ENCODE results near the gene CPT2.
A peak's percentile ranks its signal among the peaks of the same experiment; 100 is the strongest.

Gene CPT2

GRCh38 chr1:53220171-53220961 is 23.7 kb downstream of the CPT2 start, which contains the start of gene CZIB (continued):
- TF ChIP-seq ZNF660 (tag by site-specific recombination; IDR thresholded peaks at IDR 0.05) (peak; percentile 85), ZNF600 (tag by site-specific recombination; IDR thresholded peaks at IDR 0.05) (peak; percentile 100), ZXDB (tag by site-specific recombination; IDR thresholded peaks at IDR 0.05) (peak; percentile 99), ZNF10 (tag by site-specific recombination; IDR thresholded peaks at IDR 0.05) (peak; percentile 84; the same call in 1 of the 2 replicates), ZNF555 (tag by site-specific recombination; conservative IDR thresholded peaks at IDR 0.05) (no peak), SP2 (tag by site-specific recombination; IDR thresholded peaks at IDR 0.05) (peak; percentile 93), ZIC2 (tag by site-specific recombination; IDR thresholded peaks at IDR 0.05) (peak; percentile 75), ZNF2 (tag by site-specific recombination; IDR thresholded peaks at IDR 0.05) (peak; percentile 98), ZNF133 (tag by site-specific recombination; IDR thresholded peaks at IDR 0.05) (no peak), INSM2 (tag by site-specific recombination; IDR thresholded peaks at IDR 0.05) (peak; percentile 79), BCL11A (tag by site-specific recombination; IDR thresholded peaks at IDR 0.05; ENCODE audit: low read depth) (no peak), KLF8 (tag by site-specific recombination; IDR thresholded peaks at IDR 0.05) (peak; percentile 99; the same call in 1 of the 2 replicates), ZBTB8A (tag by site-specific recombination; IDR thresholded peaks at IDR 0.05) (peak; percentile 98), ZBTB20 (tag by site-specific recombination; IDR thresholded peaks at IDR 0.05) (peak; percentile 91), ZNF394 (tag by site-specific recombination; IDR thresholded peaks at IDR 0.05; ENCODE audit: borderline replicate concordance) (peak; percentile 64; the same call in 1 of the 2 replicates), ZNF623 (tag by site-specific recombination; IDR thresholded peaks at IDR 0.05) (no peak), ZNF580 (tag by site-specific recombination; IDR thresholded peaks at IDR 0.05) (peak; percentile 95), PRDM6 (tag by site-specific recombination; IDR thresholded peaks at IDR 0.05) (no peak), ZNF19 (tag by site-specific recombination; IDR thresholded peaks at IDR 0.05; ENCODE audit: low read depth) (no peak), ZNF132 (tag by site-specific recombination; IDR thresholded peaks at IDR 0.05; ENCODE audit: borderline replicate concordance) (no peak), ZNF701 (tag by site-specific recombination; IDR thresholded peaks at IDR 0.05) (no peak), ZBTB17 (tag by site-specific recombination; IDR thresholded peaks at IDR 0.05) (peak; percentile 90), ZBTB6 (tag by site-specific recombination; IDR thresholded peaks at IDR 0.05) (no peak; the same call in 1 of the 2 replicates), ZNF155 (tag by site-specific recombination; IDR thresholded peaks at IDR 0.05) (no peak), ZNF791 (tag by site-specific recombination; IDR thresholded peaks at IDR 0.05) (no peak), ZNF76 (tag by site-specific recombination; IDR thresholded peaks at IDR 0.05; ENCODE audit: borderline replicate concordance, low read depth) (peak; percentile 81), ZBTB44 (tag by site-specific recombination; IDR thresholded peaks at IDR 0.05) (0 out of 2 replicates have a peak, but pooled peaks have one; percentile 25), IKZF3 (tag by site-specific recombination; IDR thresholded peaks at IDR 0.05) (no peak)
